Activated gamma-delta T cell treated with anti-CD3 and anti-CD28 coated beads, Interleukin-2, amount 50 U/mL, for 16 hours (primary cell): ENCODE results near the gene TUBA1C.
"Not testable (repeated sequence)": the region's sequence is repeated elsewhere in the genome, so short reads cannot be mapped to it uniquely, and the experiment has no call there.

Experiments
- DNase-seq: peaks from one replicate; pipeline ENCODE4 v3.0.0-alpha.2; 2020; ENCODE audit warnings: low read depth

The TUBA1C gene

GRCh38 chr12:49310451-49311000, 45.6 kb downstream of the TUBA1C start:
- DNase-seq, result not testable (repeated sequence)

DNA sequence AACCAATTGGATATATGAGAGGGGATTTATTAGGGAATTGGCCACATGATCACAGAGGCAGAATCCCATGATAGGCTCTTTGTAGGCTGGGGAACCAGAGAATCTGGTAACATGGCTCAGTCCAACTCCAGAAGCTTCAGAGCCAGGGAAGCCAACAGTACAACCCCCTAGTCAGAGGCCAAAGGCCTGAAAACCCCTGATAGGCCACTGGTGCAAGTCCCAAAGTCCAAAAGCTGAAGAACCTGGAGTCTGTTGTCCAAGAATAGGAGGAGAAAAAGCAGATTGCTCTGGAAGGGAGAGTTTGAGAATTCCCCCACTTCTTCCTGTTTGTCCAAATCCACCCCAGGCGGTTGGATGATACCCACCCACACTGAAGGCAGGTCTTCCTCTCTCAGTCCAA, 49.9 kb downstream of the TUBA1C start:
- DNase-seq, result no peak

DNA sequence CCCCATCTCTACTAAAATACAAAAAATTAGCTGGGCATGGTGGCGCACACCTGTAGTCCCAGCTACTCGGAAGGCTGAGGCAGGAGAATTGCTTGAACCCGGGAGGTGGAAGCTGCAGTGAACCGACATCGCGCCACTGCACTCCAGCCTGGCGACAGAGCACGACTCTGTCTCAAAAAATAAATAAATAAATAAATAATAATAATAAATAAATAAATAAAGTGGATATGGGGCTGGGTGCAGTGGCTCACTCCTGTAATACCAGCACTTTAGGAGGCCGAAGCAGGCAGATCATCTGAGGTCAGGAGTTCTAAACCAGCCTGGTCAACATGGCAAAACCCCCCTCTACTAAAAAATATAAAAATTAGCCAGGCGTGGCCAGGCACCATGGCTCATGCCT, 52.2 kb downstream of the TUBA1C start:
- DNase-seq, result not testable (repeated sequence)

- not testable (repeated sequence) for DNase-seq
Observed at GRCh38 chr12:49320411-49321103, 55.7 kb downstream of the TUBA1C start.

DNA sequence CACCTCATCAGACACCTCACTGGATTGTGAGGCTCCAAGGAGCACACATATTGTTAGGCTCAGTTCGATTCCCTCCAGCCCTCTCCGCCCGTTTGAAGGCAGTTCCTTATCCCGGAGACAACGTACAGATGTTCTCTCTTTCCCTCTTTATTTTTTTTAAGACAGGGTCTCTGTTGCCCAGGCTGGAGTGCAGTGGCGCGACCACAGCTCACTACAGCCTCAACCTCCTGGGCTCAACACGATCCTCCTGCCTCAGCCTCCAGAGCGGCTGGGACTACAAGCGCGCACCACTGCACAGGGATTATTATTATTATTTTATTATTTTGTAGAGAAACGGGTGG, 57.5 kb downstream of the TUBA1C start:
- no peak for DNase-seq

- DNase-seq, result peak; percentile 95
Observed at GRCh38 chr12:49322708-49323523, 58.0 kb downstream of the TUBA1C start, which contains the start of gene TROAP. Gene TROAP, plus strand, starts transcription at chr12:49323255. Its CDS starts 354 bp downstream, at chr12:49323609.

DNA sequence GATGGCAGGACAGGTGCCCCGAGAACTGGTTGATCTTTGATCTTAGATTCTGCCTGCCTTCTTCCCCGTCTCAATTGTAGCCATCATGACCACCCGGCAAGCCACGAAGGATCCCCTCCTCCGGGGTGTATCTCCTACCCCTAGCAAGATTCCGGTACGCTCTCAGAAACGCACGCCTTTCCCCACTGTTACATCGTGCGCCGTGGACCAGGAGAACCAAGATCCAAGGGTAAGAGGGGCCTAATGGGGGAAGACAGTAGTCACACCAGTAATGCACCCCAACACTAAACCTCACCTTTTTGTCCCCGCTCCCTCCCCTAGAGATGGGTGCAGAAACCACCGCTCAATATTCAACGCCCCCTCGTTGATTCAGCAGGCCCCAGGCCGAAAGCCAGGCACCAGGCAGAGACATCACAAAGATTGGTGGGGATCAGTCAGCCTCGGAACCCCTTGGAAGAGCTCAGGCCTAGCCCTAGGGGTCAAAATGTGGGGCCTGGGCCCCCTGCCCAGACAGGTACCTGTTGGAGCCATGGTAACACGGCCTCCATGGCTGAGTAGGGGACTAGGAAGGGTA, 58.7 kb downstream of the TUBA1C start:
- DNase-seq, result no peak
